Activated CD4-positive, CD25-positive, alpha-beta regulatory T cell (primary cell): ENCODE measurements around the gene FXYD6.

Experiments
- DNase-seq, 4 experiments: peaks; one replicate each; lab custom pipeline; 2025; lab: John Stamatoyannopoulos, UW

Gene FXYD6

GRCh38 chr11:117794135-117794534, 82.3 kb downstream of the FXYD6 start:
- DNase-seq, result no peak

DNA sequence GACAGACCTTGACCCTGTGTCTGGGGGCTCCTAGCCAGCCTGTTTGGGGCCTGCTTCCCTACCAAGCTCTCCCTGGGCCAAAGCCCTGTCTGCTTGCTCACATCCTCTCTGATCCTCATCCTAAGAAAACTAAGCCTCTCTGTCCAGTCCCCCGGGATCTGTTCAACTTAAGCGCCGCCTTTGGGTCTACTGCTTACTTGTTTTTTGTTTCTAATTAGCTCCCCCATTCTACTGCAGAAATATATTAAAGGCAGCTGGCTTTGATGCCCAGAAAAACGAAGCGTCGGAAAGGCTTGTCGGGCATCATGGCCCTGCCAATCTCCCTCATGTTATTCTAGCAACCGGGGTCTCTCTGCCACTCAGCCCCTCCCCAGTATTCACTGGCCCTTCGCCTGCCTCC, 82.9 kb downstream of the FXYD6 start:
- DNase-seq, result no peak

GRCh38 chr11:117792992-117793391, 83.5 kb downstream of the FXYD6 start:
- DNase-seq, result no peak

- DNase-seq, result no peak
These were observed 84.2 kb downstream of the FXYD6 start for GRCh38 chr11:117792241-117792640.

DNA sequence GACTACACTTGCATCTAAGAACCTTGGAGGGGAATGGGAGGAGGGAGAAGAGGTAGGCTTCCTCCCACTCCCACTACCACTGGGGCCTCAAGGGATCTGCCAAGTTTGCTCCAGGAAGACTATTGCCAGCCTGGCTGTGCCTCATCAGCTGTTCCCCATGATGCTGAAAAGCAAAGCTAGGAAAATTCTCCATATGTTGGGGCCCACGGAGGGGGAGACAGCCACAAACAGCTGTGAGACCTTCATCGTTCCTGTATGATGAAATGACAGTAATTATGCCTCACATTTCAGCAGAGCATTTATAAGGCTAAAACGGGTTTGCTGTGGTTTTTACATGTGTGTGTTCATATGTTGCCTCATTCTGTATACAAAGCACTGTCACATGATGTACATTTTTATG, 86.2 kb downstream of the FXYD6 start:
- no peak for DNase-seq

- no peak for DNase-seq
These were observed 87.2 kb downstream of the FXYD6 start for GRCh38 chr11:117789241-117789640.
